Testis (tissue), 2 donors: ENCODE measurements around the gene ZDHHC7.

Experiments
- POLR2A ChIP-seq: fragments of 450-650 bp; IDR thresholded peaks from one replicate; pipeline ENCODE4 v1.6.1; 2017; ENCODE audit warnings: antibody characterized with exemption, mild to moderate bottlenecking, moderate library complexity
- TF ChIP-seq, protein P1 (sequence below), 3 experiments: fragments of 450-650 bp in 2 of 3; fragments of 200-600 bp in 1 of 3; sonication (generic) in 1 of 3; IDR thresholded peaks; one replicate each; pipeline ENCODE4 v1.5.1; 2016 to 2019; ENCODE audit warnings: antibody characterized with exemption in 3 of 3, mild to moderate bottlenecking in 2 of 3, moderate library complexity in 1 of 3

DNA sequence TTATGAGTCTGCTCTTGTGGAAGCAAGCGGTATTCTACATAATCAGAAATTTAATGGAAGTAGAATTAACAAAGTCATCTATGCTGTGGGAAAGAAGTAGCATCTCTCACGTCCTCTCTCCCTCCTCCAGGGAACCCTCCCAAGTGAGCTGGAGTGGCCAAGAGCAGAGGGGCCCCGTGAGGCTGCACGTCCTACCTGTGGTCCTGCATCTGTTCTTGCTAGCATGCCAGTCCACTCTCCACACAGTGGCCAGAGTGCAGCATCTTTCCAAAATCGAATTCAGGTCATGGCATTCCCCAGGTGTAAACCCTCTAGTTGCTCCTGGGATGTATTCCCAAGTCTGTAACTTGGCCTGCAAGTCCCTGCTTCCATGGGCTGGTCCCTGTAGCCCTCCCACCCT is 26.4 kb upstream of the ZDHHC7 start:
- TF ChIP-seq, protein P1, sequence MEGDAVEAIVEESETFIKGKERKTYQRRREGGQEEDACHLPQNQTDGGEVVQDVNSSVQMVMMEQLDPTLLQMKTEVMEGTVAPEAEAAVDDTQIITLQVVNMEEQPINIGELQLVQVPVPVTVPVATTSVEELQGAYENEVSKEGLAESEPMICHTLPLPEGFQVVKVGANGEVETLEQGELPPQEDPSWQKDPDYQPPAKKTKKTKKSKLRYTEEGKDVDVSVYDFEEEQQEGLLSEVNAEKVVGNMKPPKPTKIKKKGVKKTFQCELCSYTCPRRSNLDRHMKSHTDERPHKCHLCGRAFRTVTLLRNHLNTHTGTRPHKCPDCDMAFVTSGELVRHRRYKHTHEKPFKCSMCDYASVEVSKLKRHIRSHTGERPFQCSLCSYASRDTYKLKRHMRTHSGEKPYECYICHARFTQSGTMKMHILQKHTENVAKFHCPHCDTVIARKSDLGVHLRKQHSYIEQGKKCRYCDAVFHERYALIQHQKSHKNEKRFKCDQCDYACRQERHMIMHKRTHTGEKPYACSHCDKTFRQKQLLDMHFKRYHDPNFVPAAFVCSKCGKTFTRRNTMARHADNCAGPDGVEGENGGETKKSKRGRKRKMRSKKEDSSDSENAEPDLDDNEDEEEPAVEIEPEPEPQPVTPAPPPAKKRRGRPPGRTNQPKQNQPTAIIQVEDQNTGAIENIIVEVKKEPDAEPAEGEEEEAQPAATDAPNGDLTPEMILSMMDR (IDR thresholded peaks at IDR 0.05) = no peak
- TF ChIP-seq POLR2A = no peak
